Neutrophil (primary cell): ENCODE results near the gene PGAP3.

ENCODE experiments used
- H3K27ac ChIP-seq: fragments of 200-600 bp; sonication (generic); 2 replicates; pipeline ENCODE4 v1.5.1; 2016; ENCODE audit warnings: mild to moderate bottlenecking, moderate library complexity
- H3K27me3 ChIP-seq: fragments of 200-600 bp; sonication (generic); 2 replicates; pipeline ENCODE4 v1.6.0; 2016; ENCODE audit warnings: mild to moderate bottlenecking
- H3K36me3 ChIP-seq: fragments of 200-600 bp; sonication (generic); 2 replicates; pipeline ENCODE4 v1.5.1; 2017
- H3K4me1 ChIP-seq, 2 experiments: fragments of 200-600 bp in 1 of 2; sonication (generic) in 1 of 2; 1 replicate in 1 of 2; 2 replicates in 1 of 2; pipeline versions ENCODE4 v1.5.1 to v1.6.1; 2013 to 2016; ENCODE audit warnings: low read depth in 1 of 2, low read length in 1 of 2, mild to moderate bottlenecking in 1 of 2, moderate library complexity in 1 of 2; ENCODE audit not compliant: control insufficient read depth in 1 of 2, insufficient read depth in 1 of 2
- H3K4me3 ChIP-seq, 2 experiments: fragments of 200-600 bp in 1 of 2; sonication (generic) in 1 of 2; 1 replicate in 1 of 2; 2 replicates in 1 of 2; pipeline ENCODE4 v1.5.1; 2013 to 2016; ENCODE audit warnings: low read depth in 1 of 2, low read length in 1 of 2, mild to moderate bottlenecking in 1 of 2, moderate library complexity in 1 of 2
- H3K9me3 ChIP-seq: fragments of 200-600 bp; sonication (generic); 2 replicates; pipeline ENCODE4 v1.5.1; 2016
- TF ChIP-seq, protein P1 (sequence below): fragments of 200-600 bp; sonication (generic); IDR thresholded peaks from 2 replicates; pipeline ENCODE4 v1.5.1; 2016; ENCODE audit warnings: antibody characterized with exemption

PGAP3 gene

DNA sequence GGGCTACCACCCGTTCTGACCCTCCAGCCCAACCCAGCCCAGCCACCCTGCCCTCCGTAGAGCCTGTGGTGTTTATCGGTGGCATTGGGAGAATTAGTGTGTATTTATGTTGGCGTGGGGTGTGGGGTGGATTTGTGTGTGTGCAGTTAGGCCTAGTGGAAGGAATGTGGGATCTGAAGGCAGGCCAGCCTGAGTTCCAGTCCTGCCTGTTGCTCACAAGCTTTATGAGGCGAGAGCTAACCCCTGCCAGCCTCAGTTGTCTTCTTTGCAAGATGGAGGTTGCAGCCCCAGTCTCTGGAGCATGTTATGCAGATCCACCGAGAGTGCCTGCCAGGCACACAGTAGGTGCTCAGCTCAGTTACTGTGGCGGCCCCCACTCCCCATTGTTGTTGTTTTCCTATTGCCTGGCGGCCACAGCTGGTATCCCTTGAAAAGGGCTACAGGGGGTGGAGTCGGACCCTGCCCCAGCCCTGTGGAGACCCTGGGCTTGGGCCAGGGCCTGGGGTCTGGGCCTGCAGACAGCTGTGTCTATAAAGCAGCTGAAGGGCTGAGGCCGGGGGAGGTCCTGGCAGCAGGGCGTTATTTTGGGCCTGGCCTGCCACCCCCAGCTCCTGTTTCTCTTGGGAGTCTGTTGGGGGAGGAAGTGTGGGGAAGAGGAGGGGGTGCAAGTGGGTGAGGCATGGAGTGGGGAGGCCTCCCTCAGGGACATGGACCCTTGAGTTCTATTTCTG lies 17.1 kb upstream of the PGAP3 start:
- Histone ChIP-seq H3K27me3 (peaks cover 39% of the 10 kb centered on the region), H3K27ac (no peak overlapping the region), H3K9me3 (no peaks in the 10 kb centered on the region), H3K36me3 (no peaks in the 10 kb centered on the region), H3K4me3 (no peak overlapping the region), H3K4me1 (no peaks in the 10 kb centered on the region)
- TF ChIP-seq, protein P1, sequence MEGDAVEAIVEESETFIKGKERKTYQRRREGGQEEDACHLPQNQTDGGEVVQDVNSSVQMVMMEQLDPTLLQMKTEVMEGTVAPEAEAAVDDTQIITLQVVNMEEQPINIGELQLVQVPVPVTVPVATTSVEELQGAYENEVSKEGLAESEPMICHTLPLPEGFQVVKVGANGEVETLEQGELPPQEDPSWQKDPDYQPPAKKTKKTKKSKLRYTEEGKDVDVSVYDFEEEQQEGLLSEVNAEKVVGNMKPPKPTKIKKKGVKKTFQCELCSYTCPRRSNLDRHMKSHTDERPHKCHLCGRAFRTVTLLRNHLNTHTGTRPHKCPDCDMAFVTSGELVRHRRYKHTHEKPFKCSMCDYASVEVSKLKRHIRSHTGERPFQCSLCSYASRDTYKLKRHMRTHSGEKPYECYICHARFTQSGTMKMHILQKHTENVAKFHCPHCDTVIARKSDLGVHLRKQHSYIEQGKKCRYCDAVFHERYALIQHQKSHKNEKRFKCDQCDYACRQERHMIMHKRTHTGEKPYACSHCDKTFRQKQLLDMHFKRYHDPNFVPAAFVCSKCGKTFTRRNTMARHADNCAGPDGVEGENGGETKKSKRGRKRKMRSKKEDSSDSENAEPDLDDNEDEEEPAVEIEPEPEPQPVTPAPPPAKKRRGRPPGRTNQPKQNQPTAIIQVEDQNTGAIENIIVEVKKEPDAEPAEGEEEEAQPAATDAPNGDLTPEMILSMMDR, result no peak

DNA sequence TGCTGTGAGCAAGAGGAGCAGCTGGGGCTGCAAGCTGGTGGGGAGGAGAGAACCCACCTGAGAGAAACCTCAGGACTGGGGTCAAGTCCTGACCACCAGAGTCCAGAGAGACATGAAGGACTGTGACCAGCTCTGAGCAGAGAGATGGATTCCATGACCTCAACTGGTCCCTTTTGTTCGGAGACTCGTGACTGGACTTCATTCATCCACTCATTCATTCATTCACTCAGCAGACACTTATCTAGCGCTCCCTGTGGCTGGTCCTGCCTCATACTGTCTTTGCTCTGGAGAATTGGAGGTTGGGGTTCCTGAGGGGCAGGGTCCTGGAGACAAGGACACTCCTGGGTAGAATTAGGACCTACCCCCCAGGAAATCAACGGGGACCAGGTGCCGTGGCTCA lies 16.1 kb upstream of the PGAP3 start:
- TF ChIP-seq, protein P1, result no peak
- Histone ChIP-seq H3K4me3 (no peak overlapping the region), H3K36me3 (no peaks in the 10 kb centered on the region), H3K27ac (no peak overlapping the region), H3K27me3 (peaks cover 50% of the 10 kb centered on the region), H3K9me3 (no peaks in the 10 kb centered on the region), H3K4me1 (no peaks in the 10 kb centered on the region)

GRCh38 chr17:39702901-39703893 lies 15.3 kb upstream of the PGAP3 start:
- TF ChIP-seq, protein P1, result no peak
- H3K4me1 ChIP-seq, result no peaks in the 10 kb centered on the region
- H3K27ac ChIP-seq, result no peak overlapping the region

GRCh38 chr17:39701784-39702422 lies 14.0 kb upstream of the PGAP3 start:
- Histone ChIP-seq H3K27ac (no peak overlapping the region), H3K9me3 (no peaks in the 10 kb centered on the region), H3K27me3 (peaks cover 65% of the 10 kb centered on the region), H3K4me3 (no peak overlapping the region), H3K4me1 (no peaks in the 10 kb centered on the region), H3K36me3 (no peaks in the 10 kb centered on the region)
- TF ChIP-seq, protein P1, result no peak

More at GRCh38 chr17:39702901-39703893, 15.3 kb upstream of the PGAP3 start:
- H3K27me3 ChIP-seq, result peaks cover 57% of the 10 kb centered on the region
- no peak overlapping the region for H3K4me3 ChIP-seq
- H3K9me3 ChIP-seq, result no peaks in the 10 kb centered on the region
- H3K36me3 ChIP-seq, result no peaks in the 10 kb centered on the region

DNA sequence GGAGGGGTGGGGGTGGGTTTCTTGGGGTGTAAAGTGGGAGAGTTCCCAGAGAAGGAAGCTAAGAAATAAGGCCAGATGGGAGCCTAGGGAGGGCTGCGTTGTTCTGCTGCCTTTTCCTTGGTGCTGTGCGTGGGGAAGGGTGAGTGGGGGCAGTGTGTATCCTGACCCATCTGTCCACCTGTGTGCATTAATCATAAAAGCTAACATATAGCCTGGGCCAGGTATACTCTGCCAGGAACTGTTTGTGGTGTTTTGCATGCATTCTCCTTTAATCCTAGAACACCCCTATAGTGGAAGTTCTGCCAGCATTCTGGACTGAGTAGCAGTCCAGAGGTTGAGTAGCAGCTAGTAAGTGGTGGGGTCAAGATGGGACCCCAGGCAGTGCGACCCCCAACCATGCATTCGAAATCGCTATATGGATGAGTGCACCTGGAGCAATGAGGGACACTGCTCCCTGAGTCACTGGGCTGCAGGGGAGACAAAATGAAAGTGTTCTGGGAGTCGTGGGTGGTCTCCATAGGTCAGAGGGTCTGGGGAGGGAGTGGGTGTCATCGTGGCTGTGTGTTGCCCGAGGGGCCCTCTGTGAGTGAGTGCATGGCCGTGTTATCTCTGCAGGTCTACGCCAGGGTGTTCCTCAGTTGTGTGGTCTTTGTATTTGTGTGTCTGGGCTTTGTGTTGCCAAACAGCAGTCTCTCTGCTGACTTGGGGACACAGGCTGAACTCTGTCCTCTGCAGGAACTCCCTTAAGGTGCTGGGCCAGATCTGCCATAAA lies 13.3 kb upstream of the PGAP3 start:
- no peaks in the 10 kb centered on the region for H3K36me3 ChIP-seq
- H3K4me3 ChIP-seq, result no peak overlapping the region
- no peaks in the 10 kb centered on the region for H3K9me3 ChIP-seq
- H3K4me1 ChIP-seq, result no peaks in the 10 kb centered on the region
- H3K27me3 ChIP-seq, result peaks cover 72% of the 10 kb centered on the region
- TF ChIP-seq, protein P1, result no peak
- no peak overlapping the region for H3K27ac ChIP-seq
